K562 (cell line): ENCODE measurements around the gene SLC22A23. TPM values are rescaled to one million over a fixed set of nuclear protein-coding genes. Genes with fewer than 3 reads are reported as not detected.

Experiments
- ARID1B ChIP-seq: fragments of 450-650 bp; IDR thresholded peaks from 2 replicates; pipeline ENCODE4 v1.6.1; 2016; ENCODE audit warnings: antibody characterized with exemption, mild to moderate bottlenecking, inconsistent platforms
- BCL6 ChIP-seq: fragments of 250-450 bp; sonication (Bioruptor Pico); IDR thresholded peaks from 2 replicates; pipeline ENCODE4 v1.4.0; 2020
- CBFA2T3 ChIP-seq: fragments of 450-650 bp; IDR thresholded peaks from 2 replicates; pipeline ENCODE4 v1.6.1; 2017
- CCNT2 ChIP-seq: IDR thresholded peaks from 2 replicates; pipeline ENCODE4 v1.6.1; 2011; ENCODE audit warnings: borderline replicate concordance, low read depth, mild to moderate bottlenecking, moderate library complexity, mixed read lengths, low read length; ENCODE audit not compliant: insufficient read length; ENCODE audit errors: extremely low read depth
- ELF4 ChIP-seq: fragments of 450-650 bp; formaldehyde crosslinking; IDR thresholded peaks from 2 replicates; pipeline ENCODE4 v1.4.0; 2022; ENCODE audit warnings: missing genetic modification characterization
- FOXK1 ChIP-seq: sonication (generic); formaldehyde crosslinking; IDR thresholded peaks from 2 replicates; pipeline ENCODE4 v1.8.0; 2022; ENCODE audit warnings: missing genetic modification reagents, mild to moderate bottlenecking, borderline replicate concordance
- MEF2D ChIP-seq: conservative IDR thresholded peaks from 2 replicates; pipeline ENCODE4 v1.6.1; 2016; ENCODE audit warnings: low read depth, missing genetic modification characterization, missing compliant biosample characterization
- MIER1 ChIP-seq: fragments of 450-650 bp; IDR thresholded peaks from 2 replicates; pipeline ENCODE4 v1.6.1; 2016; ENCODE audit warnings: antibody characterized with exemption, mild to moderate bottlenecking, low read depth
- NCOR1 ChIP-seq: fragments of 450-650 bp; IDR thresholded peaks from 2 replicates; pipeline ENCODE4 v1.6.1; 2016; ENCODE audit warnings: mild to moderate bottlenecking, moderate library complexity
- NFIX ChIP-seq: fragments of 250-450 bp; sonication (Bioruptor Pico); IDR thresholded peaks from 2 replicates; pipeline ENCODE4 v1.4.0; 2020; ENCODE audit warnings: low read depth, mild to moderate bottlenecking, moderate library complexity
- OTX1 ChIP-seq: fragments of 450-650 bp; formaldehyde crosslinking; IDR thresholded peaks from 2 replicates; pipeline ENCODE4 v1.4.0; 2022; ENCODE audit warnings: mild to moderate bottlenecking
- RAD51 ChIP-seq: fragments of 450-650 bp; IDR thresholded peaks from 2 replicates; pipeline ENCODE4 v1.7.1; 2016; ENCODE audit warnings: low read depth, mild to moderate bottlenecking, borderline replicate concordance
- SIN3B ChIP-seq: fragments of 450-650 bp; IDR thresholded peaks from 2 replicates; pipeline ENCODE4 v1.6.1; 2017; ENCODE audit warnings: low read depth, mild to moderate bottlenecking, moderate library complexity
- SMAD1 ChIP-seq: fragments of 150-350 bp; IDR thresholded peaks from 2 replicates; pipeline ENCODE4 v1.6.1; 2014; ENCODE audit warnings: low read length, low read depth; ENCODE audit not compliant: partially characterized antibody
- TCF3 ChIP-seq: sonication (generic); formaldehyde crosslinking; IDR thresholded peaks from 2 replicates; pipeline ENCODE4 v1.4.0; 2020; ENCODE audit warnings: mild to moderate bottlenecking, missing genetic modification reagents
- TEAD1 ChIP-seq, 2 experiments: fragments of 450-650 bp in 1 of 2; sonication (generic) in 1 of 2; formaldehyde crosslinking; IDR thresholded peaks; 2 replicates each; pipeline versions ENCODE4 v1.4.0 to v1.8.0; 2020 to 2022; ENCODE audit warnings: mild to moderate bottlenecking in 2 of 2, missing genetic modification reagents in 1 of 2
- ZNF224 ChIP-seq: sonication (generic); formaldehyde crosslinking; IDR thresholded peaks from 2 replicates; pipeline ENCODE4 v1.8.0; 2022; ENCODE audit warnings: mild to moderate bottlenecking, missing genetic modification reagents
- ZNF24 ChIP-seq: fragments of 450-650 bp; IDR thresholded peaks from 2 replicates; pipeline ENCODE4 v1.6.1; 2016
- ZNF253 ChIP-seq: fragments of 250-450 bp; sonication (Bioruptor Pico); conservative IDR thresholded peaks from 2 replicates; pipeline ENCODE4 v1.6.1; 2021; ENCODE audit warnings: mild to moderate bottlenecking
- ZNF764 ChIP-seq: fragments of 250-450 bp; sonication (Bioruptor Pico); IDR thresholded peaks from 2 replicates; pipeline ENCODE4 v1.4.0; 2020; ENCODE audit warnings: low read depth, mild to moderate bottlenecking, moderate library complexity
- polyA plus RNA-seq, 8 experiments: library from polyadenylated mRNA; depleted of rRNA in 4 of 8; stranded (reverse) in 5 of 8; unstranded in 3 of 8; fragments of >200 nt; fragmentation: Nextera tagmentation in 2 of 8; fragmentation: Illumina TruSeq in 1 of 8; extraction: Ambion mirVana in 2 of 8; extraction: Trizol in 1 of 8; gene quantifications; 2 replicates each; pipeline versions ENCODE4 v1.2.1 to v1.2.3, GENCODE V29; 2011 to 2014; ENCODE audit warnings: inconsistent platforms in 1 of 8, missing spikeins in 1 of 8
- total RNA-seq, 7 experiments: library from RNA; depleted of rRNA in 6 of 7; stranded (reverse); fragments of >200 nt in 6 of 7; fragmentation: Illumina TruSeq in 2 of 7; extraction: Trizol in 2 of 7; gene quantifications; 2 replicates each; pipeline versions ENCODE4 v1.2.1 to v1.2.3, GENCODE V29; 2011 to 2021; ENCODE audit warnings: low replicate concordance in 1 of 7
- TF ChIP-seq, protein P1 (sequence below), 2 experiments: fragments of 450-650 bp; formaldehyde crosslinking in 1 of 2; IDR thresholded peaks; 2 replicates each; pipeline versions ENCODE4 v1.4.0 to v1.6.1; 2014 to 2020; ENCODE audit warnings: mild to moderate bottlenecking in 2 of 2, borderline replicate concordance in 1 of 2, low read depth in 1 of 2

The SLC22A23 gene
- total and polyA plus RNA-seq, 9 of the 15 experiments (the other 6 are each of a cell fraction or from before 2014, with no cell fraction given) = 0.30 to 8.7 (median 2.5) TPM

GRCh38 chr6:3293271-3294155 lies 163.3 kb downstream of the SLC22A23 start (continued):
- TF ChIP-seq SIN3B (no peak), RAD51 (no peak), ZNF224 (CRISPR knock-in tag) (no peak), TCF3 (CRISPR knock-in tag) (peak; percentile 82), SMAD1 (no peak), ZNF764 (CRISPR knock-in tag) (no peak), BCL6 (CRISPR knock-in tag) (no peak), ARID1B (peak; percentile 65), ZNF253 (CRISPR knock-in tag) (no peak), OTX1 (CRISPR knock-in tag) (no peak), MEF2D (0 out of 2 replicates have a peak, but pooled peaks have one; percentile 20), NFIX (CRISPR knock-in tag) (no peak), FOXK1 (no peak; the same call in 1 of the 2 replicates), ELF4 (CRISPR knock-in tag) (no peak), TEAD1 (CRISPR knock-in tag; IDR thresholded peaks at IDR 0.05) (no peak), NCOR1 (peak; percentile 83), MIER1 (no peak), CCNT2 (no peak), ZNF24 (no peak), CBFA2T3 (peak; percentile 85)
- TF ChIP-seq, protein P1, sequence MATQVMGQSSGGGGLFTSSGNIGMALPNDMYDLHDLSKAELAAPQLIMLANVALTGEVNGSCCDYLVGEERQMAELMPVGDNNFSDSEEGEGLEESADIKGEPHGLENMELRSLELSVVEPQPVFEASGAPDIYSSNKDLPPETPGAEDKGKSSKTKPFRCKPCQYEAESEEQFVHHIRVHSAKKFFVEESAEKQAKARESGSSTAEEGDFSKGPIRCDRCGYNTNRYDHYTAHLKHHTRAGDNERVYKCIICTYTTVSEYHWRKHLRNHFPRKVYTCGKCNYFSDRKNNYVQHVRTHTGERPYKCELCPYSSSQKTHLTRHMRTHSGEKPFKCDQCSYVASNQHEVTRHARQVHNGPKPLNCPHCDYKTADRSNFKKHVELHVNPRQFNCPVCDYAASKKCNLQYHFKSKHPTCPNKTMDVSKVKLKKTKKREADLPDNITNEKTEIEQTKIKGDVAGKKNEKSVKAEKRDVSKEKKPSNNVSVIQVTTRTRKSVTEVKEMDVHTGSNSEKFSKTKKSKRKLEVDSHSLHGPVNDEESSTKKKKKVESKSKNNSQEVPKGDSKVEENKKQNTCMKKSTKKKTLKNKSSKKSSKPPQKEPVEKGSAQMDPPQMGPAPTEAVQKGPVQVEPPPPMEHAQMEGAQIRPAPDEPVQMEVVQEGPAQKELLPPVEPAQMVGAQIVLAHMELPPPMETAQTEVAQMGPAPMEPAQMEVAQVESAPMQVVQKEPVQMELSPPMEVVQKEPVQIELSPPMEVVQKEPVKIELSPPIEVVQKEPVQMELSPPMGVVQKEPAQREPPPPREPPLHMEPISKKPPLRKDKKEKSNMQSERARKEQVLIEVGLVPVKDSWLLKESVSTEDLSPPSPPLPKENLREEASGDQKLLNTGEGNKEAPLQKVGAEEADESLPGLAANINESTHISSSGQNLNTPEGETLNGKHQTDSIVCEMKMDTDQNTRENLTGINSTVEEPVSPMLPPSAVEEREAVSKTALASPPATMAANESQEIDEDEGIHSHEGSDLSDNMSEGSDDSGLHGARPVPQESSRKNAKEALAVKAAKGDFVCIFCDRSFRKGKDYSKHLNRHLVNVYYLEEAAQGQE (IDR thresholded peaks at IDR 0.05; ENCODE audit: borderline replicate concordance) = no peak
- TF ChIP-seq, protein P1 (CRISPR knock-in tag; IDR thresholded peaks at IDR 0.05; ENCODE audit: low read depth) = no peak
